Stimulated activated CD8-positive, alpha-beta memory T cell treated with anti-CD3 and anti-CD28 coated beads, Interleukin-4, amount 100 ng/mL, for 4 hours (primary cell): ENCODE measurements around the gene TOP1.

Experiments
- DNase-seq, 2 donors: peaks; one replicate each; pipeline ENCODE4 v3.0.0-alpha.2; 2020; ENCODE audit warnings: low read depth in 2 of 2, low spot score in 1 of 2

Gene TOP1

GRCh38 chr20:41028359-41029149 is at the start of gene TOP1:
TOP1 (plus strand) TSS chr20:41028822; CDS start chr20:41029068, 246 bp downstream.
- DNase-seq = peak; percentile 99 to 100

GRCh38 chr20:40979247-40979646 is 49.4 kb upstream of the TOP1 start:
- no peak for DNase-seq

- DNase-seq = no peak
Measured at GRCh38 chr20:40980106-40980827, 48.4 kb upstream of the TOP1 start.

GRCh38 chr20:40980828-40981310 is 47.8 kb upstream of the TOP1 start:
- no peak for DNase-seq

GRCh38 chr20:40982415-40983145 is 46.0 kb upstream of the TOP1 start:
- DNase-seq = no peak

- no peak for DNase-seq
Measured at GRCh38 chr20:40983898-40984297, 44.7 kb upstream of the TOP1 start.

- DNase-seq = no peak
Measured at GRCh38 chr20:40984496-40984895, 44.1 kb upstream of the TOP1 start.

GRCh38 chr20:40986774-40987173 is 41.8 kb upstream of the TOP1 start:
- no peak for DNase-seq

GRCh38 chr20:40990542-40991120 is 38.0 kb upstream of the TOP1 start:
- peak; percentile 32 to 36 for DNase-seq

GRCh38 chr20:40991181-40991889 is 37.3 kb upstream of the TOP1 start:
- DNase-seq = no peak

GRCh38 chr20:40992349-40993113 is 36.1 kb upstream of the TOP1 start:
- no peak for DNase-seq

- DNase-seq = no peak
Measured at GRCh38 chr20:40993794-40994540, 34.7 kb upstream of the TOP1 start.

- no peak for DNase-seq
Measured at GRCh38 chr20:40996326-40996725, 32.3 kb upstream of the TOP1 start.

- no peak for DNase-seq
Measured at GRCh38 chr20:40997116-40997515, 31.5 kb upstream of the TOP1 start.

- no peak for DNase-seq
Measured at GRCh38 chr20:40999841-41000240, 28.8 kb upstream of the TOP1 start.

- DNase-seq = no peak
Measured at GRCh38 chr20:41000628-41001027, 28.0 kb upstream of the TOP1 start.

GRCh38 chr20:41001497-41001896 is 27.1 kb upstream of the TOP1 start:
- DNase-seq = no peak

- no peak for DNase-seq
Measured at GRCh38 chr20:41002842-41003142, 25.8 kb upstream of the TOP1 start.

- DNase-seq = peak; percentile 34 to 53
Measured at GRCh38 chr20:41003143-41003935, 25.3 kb upstream of the TOP1 start.
